ENCODE data around the gene NGDN. TPM values are rescaled to one million over a fixed set of nuclear protein-coding genes. Genes with fewer than 3 reads are reported as not detected.

NGDN gene
- total and polyA plus RNA-seq, 2 donors (not counting 3 experiments of a cell fraction or from before 2014, with no cell fraction given), result 25.6 to 36.5 TPM

DNA sequence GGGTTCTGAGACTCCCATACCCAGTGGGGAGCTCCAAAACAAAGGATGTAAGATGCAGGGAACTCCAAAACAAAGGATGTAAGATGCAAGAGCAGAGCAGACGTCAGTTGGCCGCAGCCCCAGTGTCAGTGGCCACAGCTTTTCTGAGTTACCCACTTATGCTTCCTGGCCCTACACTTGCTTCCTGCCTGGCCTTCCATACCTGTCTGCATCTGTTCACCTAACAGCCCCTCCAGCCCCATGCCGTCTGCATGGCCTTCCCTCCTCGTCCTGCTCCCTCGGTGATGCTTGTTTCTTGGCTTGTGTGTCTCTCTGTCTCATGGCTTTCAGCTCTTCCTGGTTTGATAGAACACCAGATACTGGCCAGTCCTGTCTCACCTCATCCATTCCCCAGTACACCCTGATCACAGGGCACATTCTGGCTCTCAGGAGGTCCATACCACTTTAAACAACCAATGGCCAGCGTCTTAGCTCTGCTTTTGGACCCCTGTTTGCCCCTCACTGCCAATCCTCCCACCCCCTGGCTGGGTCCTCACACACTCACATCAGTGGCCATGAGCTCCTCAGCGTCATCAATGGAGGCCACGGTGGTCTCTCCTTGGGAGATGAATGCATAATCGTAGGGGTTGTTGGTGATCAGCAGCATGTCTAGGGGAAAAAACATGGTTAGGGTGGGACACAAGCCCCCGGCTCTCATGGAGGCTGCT, 39.3 kb upstream of the NGDN start:
- Histone ChIP-seq H3K9me3 (replicated peaks; ENCODE audit: control insufficient read depth, insufficient read depth, low read length) (no peaks in the 10 kb centered on the region), H3K27ac (ENCODE audit: insufficient read depth, low read depth, low read length) (no peak overlapping the region), H3K9me1 (replicated peaks; ENCODE audit: control insufficient read depth, extremely low read depth, insufficient read depth, low read length) (no peaks in the 10 kb centered on the region), H2AFZ (ENCODE audit: low read depth, low read length) (no peak overlapping the region), H3K4me1 (ENCODE audit: control insufficient read depth, extremely low read depth, insufficient read depth, low read length) (no peaks in the 10 kb centered on the region), H3K4me2 (ENCODE audit: insufficient read depth, low read length) (no peak overlapping the region), H4K20me1 (replicated peaks; ENCODE audit: control insufficient read depth, extremely low read depth, insufficient read depth, low read length) (no peaks in the 10 kb centered on the region), H3K36me3 (ENCODE audit: control insufficient read depth in 2 of 2, extremely low read depth in 1 of 2, insufficient read depth in 2 of 2, low read length in 2 of 2) (no peaks in the 10 kb centered on the region), H3K79me2 (ENCODE audit: control insufficient read depth, insufficient read depth, low read length) (no peaks in the 10 kb centered on the region), H3K4me3 (replicated peaks in 1 of 3; ENCODE audit: insufficient read depth in 1 of 3, low read depth in 1 of 3, low read length in 3 of 3) (no peak overlapping the region), H3K27me3 (ENCODE audit: control insufficient read depth in 2 of 2, insufficient read depth in 2 of 2, low read length in 2 of 2) (no peaks in the 10 kb centered on the region), H3K9ac (replicated peaks; ENCODE audit: extremely low read depth, insufficient read depth, low read length) (no peak overlapping the region)
- POLR2A ChIA-PET, result no interaction called here
- CTCF ChIA-PET, result interaction anchor here (0.8 kb wide), 1 partner anchor 13 kb away, joined by 3 read pairs; no protein-coding TSS in a partner anchor
- no TSS peak for BruUV-seq (replicated peaks)
- FAIRE-seq (no peak), DNase-seq (ENCODE audit: low read depth, low spot score) (no peak)
- TF ChIP-seq MYC (IDR thresholded peaks at IDR 0.05; ENCODE audit: low read depth, low read length) (no peak), POLR2A (IDR thresholded peaks at IDR 0.05; ENCODE audit: low read depth, low read length) (no peak), EZH2 (IDR thresholded peaks at IDR 0.05; ENCODE audit: borderline replicate concordance, low read depth, low read length, severe bottlenecking) (no peak), FOS (IDR thresholded peaks at IDR 0.05; ENCODE audit: borderline replicate concordance, insufficient read depth, low read length) (no peak), GATA2 (IDR thresholded peaks at IDR 0.05; ENCODE audit: insufficient read depth, insufficient read length, low read depth, low read length) (no peak), JUN (IDR thresholded peaks at IDR 0.05; ENCODE audit: borderline replicate concordance, insufficient read depth, insufficient read length, low read depth) (no peak)
- TF ChIP-seq, protein P1, sequence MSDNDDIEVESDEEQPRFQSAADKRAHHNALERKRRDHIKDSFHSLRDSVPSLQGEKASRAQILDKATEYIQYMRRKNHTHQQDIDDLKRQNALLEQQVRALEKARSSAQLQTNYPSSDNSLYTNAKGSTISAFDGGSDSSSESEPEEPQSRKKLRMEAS (IDR thresholded peaks at IDR 0.05; ENCODE audit: insufficient read depth, insufficient read length), result no peak
- TF ChIP-seq, protein P2, sequence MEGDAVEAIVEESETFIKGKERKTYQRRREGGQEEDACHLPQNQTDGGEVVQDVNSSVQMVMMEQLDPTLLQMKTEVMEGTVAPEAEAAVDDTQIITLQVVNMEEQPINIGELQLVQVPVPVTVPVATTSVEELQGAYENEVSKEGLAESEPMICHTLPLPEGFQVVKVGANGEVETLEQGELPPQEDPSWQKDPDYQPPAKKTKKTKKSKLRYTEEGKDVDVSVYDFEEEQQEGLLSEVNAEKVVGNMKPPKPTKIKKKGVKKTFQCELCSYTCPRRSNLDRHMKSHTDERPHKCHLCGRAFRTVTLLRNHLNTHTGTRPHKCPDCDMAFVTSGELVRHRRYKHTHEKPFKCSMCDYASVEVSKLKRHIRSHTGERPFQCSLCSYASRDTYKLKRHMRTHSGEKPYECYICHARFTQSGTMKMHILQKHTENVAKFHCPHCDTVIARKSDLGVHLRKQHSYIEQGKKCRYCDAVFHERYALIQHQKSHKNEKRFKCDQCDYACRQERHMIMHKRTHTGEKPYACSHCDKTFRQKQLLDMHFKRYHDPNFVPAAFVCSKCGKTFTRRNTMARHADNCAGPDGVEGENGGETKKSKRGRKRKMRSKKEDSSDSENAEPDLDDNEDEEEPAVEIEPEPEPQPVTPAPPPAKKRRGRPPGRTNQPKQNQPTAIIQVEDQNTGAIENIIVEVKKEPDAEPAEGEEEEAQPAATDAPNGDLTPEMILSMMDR (IDR thresholded peaks at IDR 0.05; ENCODE audit: extremely low read depth in 1 of 2, insufficient read depth in 1 of 2, low read depth in 1 of 2, low read length in 2 of 2), result no peak
- intact Hi-C loops (cut with micrococcal nuclease), result no loop called here
- dilution Hi-C loops (cut with MboI; ENCODE audit: extremely low pct_ligation_motif_present, low sequenced_read_pairs), result no loop called here
